GM21526 (cell line): ENCODE measurements around the gene USP36.

Experiments
- ATAC-seq: cut with Tn5 transposase; IDR thresholded peaks from one replicate; pipeline ENCODE4 v1.9.1; 2021; ENCODE audit warnings: moderate library complexity; ENCODE audit not compliant: unreplicated experiment, low FRiP score

The USP36 gene

DNA sequence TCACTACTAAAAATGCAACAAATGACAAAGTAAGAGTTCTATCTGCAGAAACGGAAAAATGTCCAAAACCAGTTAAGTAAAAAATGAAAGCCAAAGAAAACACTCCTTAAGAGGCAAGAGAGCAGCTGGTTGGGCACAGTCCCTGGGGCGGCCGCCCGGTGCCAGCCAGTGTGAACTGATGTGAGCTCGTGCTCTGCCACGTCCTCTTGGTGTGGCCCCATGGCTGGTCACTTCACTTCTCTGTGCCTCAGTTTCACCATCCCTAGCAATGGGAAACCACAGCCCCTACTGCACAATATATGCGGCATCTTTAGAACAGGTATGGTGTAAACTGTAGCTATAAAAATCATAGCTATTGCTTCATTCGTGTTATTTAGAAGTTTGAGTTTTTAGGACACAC lies 21.2 kb downstream of the USP36 start:
- ATAC-seq: no peak

DNA sequence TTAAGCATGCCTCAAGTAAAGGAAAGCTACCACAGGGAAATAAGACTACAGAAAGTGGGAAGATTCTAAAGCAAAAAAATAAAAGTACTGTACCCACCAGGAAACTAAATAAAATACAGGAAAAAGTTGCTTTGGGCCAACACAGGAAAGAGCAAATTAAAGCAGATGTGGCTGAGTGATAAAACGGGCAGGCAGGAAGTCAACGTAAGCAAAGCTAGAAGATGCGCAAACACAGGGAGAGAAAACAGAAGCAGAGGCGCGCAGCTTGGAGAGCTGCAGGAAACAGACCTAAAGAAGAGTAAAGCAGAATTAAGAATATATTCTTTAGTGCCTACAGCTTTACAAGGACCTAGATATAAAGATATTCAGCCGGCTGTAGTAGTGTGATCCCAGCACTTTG lies 21.7 kb downstream of the USP36 start:
- ATAC-seq: no peak

DNA sequence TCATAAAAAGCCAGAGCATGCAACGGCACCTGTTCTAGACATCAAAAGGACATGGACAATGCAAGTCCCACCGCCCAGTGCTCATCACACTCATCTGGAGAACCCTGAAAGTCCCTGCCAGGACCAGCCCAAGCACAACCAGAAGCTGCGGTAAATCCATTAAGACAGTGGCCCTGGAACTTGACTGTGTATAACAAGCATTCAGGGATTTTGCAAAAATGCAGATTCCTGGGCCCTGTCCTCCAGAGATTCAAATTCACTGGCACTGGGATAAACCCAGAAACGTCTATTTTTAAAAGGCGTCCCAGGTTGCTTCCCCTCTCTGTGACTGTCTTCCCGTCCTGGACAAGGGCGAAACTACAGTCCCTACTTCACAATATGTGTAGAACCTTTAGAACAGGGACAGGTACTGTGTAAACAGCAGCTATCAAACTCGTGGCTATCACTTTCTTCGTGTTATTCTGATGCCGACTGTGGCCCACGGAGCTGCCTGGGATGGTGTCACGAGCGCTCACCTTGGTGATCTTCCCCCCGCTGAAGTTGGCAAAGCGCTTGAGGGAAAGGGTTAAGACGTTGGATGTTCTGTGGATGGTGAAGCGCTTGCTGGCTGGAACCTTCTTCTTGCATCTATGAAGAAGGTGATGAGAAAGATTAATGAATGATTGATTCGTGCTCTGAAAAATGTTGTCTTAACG lies 22.3 kb downstream of the USP36 start:
- ATAC-seq: no peak

DNA sequence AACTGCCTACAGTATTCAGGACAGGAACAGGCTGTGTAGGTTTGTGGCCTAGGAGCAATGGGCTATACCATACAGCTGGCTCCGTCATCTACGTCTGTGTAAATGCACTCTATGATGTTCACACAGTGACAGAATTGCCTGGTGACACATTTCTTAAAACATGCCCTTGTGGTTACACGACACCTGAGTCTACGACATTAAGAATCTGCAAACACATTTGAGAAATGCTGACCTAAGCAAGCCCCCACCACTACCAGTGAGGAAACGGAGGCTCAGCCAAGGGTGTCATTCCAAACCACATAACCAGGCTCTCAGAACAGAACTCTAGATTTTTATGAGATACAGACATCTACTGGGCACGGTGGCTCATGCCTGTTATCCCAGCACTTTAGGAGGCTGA lies 23.5 kb downstream of the USP36 start:
- no peak for ATAC-seq

DNA sequence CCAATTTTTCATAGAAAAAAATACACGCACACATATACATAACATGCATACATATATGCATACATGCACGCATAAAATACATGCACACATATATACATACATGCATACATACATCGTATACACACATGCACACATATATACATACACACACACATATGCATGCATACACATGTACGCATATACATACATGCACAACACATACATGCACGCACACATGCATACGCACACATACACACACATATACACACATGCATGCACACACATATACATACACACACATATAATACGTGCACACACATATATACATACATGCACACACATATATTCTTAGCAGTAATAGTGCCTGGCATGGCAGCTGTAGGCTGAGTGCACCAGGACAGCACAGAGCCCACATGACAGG lies 24.9 kb downstream of the USP36 start:
- ATAC-seq: no peak

DNA sequence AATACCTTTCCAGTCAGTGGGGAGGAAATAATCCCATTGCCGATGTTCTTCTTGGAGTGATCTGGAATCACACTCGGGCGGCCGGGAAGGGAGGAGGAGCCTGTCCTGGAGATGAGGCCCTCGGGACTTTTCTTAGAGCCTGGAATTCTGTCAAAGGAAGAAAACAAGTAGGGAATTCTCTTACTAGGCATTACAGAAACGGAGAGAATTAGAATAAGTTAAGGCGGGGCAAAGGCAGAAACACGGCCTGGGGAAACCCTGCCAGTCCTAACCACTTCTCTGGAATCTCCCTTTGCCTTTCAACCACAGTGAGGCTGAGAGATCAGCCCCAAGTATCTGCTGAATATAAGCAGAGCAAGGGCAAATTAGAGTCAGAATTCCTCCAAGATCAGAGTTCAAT lies 27.8 kb downstream of the USP36 start:
- ATAC-seq: no peak

DNA sequence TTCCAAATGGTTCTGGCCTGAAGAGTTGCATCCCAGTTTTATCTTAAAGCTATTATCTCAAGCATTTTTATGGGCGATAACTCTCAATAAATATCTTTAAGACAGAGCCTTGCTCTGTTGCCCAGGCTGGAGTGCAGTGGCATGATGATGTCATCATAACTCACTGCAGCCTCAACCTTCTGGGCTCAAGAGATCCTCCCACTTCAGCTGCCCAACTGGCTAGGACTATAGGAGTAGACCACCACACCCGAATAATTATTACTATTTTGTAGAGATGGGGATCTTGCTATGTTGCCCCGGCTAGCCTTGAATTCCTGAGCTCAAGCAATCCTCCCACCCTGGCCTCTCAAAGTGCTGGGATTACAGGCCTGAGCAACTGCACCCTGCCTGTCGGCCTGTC lies 32.5 kb downstream of the USP36 start:
- ATAC-seq: no peak

DNA sequence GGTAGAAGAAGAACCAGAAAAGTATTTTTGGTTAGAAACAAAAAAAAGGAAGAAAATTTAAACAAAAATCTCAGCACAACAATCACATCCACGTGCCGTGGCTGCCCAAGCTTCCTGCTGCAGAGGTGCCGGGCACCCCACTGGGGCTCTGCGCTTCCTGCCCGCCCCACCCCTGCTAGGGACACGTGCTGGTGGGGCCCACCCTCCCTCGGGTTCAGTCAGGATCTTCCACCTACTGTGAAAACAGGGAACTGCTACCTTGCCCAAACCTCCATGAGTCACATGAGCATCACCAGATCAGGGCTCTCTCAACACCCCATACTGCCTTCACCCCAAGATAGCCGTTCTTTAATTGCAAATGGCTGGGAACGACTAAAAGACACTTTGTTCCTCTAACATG lies 34.2 kb downstream of the USP36 start:
- no peak for ATAC-seq

DNA sequence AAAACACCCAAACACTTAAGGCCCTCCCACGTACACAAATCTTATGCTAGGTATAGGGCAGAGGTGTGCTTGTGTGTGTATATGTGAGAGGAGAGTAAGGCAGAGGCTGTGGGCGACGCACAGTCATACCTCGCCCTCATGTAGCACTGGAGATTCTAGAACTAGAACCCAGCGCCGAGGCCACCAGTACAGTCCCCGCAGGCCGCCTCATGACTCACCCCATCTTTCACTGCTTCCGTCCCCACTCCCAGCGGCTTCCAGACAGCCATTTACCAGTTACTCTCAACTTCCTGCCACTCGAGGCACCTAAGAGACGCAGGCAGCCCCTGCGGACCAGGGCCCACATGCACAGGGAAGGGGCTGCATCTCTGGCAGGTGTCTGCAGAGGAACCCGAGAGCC lies 35.3 kb downstream of the USP36 start:
- no peak for ATAC-seq

DNA sequence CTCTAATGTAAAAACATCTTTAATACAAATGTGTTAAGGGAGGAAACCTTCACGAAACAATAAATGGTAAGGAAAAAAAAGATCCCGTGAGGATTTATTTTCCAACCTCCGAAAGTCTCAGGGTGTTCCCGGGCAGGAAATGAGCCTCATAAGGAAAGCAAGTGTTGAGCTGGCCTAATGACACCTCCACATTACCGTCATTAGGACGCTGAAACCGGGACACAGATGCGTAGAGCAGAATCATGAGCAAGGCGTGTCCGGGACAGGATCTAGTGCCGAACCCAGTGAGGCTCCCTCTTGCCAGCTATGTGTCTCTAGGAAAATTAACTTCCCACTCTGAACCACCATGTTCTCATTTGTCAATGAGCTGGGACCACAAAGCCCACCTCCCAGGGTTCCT lies 35.8 kb downstream of the USP36 start:
- no peak for ATAC-seq

DNA sequence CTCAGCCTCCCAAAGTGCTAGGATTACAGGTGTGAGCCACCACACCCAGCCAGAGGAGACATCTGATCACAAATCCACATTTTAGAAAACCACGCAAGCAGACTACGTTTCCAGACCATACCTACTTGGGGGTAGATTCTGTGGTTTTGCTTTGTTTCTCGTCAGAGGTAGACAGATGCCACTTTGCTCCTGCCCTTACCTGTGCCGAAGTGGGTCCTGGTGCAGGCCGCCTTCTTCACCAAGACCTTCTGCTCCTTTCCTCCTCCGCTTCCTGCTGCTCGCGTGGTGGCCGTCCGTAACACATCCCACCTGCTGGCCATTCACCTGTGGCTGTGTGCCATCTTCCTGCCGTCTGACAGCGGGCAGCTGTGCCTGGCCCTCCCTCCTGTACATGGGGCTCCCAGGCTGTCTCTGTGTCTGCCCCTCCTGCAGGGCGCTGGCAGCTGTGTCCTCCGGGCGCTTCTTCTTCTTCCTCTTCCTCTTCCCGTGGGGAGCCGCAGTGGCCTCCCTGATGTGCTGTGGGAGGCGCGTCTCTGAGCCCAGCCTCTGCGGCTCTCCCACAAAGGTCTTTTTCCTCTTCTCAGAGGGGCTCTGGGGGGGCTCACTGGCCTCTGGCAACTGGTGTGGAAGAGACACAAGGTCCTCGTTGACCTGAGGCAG lies 37.3 kb downstream of the USP36 start:
- ATAC-seq: no peak

DNA sequence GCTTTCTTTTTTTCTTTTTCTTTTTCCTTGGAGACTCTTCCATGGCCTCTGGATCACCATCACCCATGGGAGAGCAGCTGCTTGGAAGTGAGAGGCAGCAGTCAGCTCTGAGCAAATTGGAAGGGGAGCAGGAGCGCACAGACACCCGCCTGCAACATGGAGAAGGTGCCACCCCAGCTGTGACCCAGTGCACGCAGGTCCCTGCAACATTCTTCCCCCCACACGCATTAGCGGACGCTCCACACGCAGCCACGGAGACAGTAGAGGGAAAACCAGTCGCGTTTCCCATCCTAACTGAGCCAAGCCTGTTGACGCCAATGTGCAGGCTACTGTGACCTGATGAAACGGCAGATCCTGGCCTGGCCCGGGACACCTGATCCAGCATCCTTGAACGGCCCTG lies 38.2 kb downstream of the USP36 start:
- no peak for ATAC-seq

DNA sequence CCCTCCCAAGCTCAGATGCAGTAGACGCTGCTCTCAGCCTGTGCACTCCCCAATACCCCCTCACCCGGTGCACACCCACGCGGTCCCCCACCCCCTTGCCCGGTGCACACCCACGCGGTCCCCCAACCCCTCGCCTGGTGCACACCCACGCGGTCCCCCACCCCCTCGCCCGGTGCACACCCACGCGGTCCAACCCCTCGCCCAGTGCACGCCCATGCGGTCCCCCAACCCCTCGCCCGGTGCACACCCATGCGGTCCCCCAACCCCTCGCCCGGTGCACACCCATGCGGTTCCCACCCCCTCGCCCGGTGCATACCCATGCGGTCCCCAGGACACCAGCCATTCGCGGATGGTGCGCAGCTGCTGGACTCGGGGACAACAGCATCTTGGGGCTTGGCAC lies 38.6 kb downstream of the USP36 start:
- no peak for ATAC-seq

DNA sequence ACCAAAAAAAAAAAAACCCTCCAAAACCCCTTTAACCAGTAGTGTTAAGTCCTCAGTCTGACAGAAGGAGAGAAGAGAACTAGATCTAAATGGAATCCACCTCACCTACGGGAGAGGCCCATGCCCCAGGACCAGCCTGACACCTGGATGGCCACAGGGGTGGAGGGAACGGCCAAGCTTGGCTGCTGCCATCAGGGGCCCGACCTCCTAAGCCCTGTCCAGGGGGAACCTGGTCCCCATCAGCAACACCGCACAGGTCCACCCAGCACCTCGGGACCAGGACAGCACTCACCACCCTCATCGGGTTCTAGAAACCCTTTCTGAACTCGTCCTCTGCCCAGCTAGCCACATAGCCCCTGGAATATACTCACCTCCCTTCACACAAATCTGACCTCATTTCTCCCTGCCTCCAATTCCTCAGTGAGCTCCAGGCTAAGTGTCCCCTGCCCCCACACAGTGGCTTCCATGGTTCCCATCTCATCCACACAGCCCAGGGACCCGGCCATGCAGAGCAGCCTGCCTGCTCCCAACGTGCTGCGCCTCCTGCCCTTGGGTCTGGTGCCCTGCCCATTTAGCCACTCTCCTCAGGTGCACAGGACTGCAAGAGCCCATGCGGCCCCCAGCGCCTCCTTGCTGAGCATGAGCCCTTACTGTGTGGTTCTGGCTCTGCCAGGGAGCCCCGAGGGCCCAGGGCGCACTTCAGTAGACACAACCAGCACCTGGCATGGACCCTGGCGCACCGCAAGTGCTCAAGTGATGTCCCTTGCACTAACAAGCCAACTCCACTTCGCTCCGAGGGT lies 40.3 kb downstream of the USP36 start:
- no peak for ATAC-seq

DNA sequence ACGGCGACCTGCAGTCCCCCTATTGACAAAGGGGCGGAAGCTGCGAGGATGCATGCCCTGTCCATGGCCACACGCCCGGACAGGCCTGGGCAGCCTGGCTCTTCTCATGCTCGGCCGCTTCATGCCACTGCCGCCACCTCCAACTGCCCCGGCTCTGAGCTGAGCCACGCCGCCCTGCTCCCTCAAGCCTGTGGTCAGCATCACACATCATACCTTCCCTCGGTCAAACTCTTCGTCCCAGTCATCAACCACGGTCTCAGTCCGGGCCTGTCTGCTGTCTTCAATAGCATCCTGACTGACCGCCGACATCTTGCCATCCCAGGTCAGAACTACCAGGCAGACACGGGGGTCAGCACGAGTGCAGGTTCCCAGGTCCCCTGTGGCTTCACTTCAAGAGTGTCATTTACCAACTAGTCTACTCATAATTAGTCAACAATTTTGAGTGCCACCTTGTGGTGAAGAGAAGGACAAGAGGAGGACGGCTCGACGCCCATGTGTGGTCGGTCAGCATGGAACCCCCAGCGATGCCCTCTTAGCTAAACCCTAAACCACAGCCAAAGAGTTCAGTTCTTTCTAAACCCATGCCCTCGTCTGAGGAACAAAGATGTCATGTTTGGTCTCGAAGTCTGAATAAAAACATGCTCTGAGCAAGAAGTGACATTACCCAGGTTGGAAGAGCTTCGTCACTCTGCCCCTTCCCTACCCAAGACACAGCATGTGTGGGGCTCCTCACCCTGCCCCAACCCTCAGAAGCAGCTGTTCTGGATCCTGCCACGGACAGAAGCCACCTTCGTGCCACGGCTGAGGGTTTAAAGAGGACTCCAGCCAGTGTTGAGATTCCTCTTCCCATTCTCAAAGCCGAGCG lies 41.7 kb downstream of the USP36 start:
- no peak for ATAC-seq

DNA sequence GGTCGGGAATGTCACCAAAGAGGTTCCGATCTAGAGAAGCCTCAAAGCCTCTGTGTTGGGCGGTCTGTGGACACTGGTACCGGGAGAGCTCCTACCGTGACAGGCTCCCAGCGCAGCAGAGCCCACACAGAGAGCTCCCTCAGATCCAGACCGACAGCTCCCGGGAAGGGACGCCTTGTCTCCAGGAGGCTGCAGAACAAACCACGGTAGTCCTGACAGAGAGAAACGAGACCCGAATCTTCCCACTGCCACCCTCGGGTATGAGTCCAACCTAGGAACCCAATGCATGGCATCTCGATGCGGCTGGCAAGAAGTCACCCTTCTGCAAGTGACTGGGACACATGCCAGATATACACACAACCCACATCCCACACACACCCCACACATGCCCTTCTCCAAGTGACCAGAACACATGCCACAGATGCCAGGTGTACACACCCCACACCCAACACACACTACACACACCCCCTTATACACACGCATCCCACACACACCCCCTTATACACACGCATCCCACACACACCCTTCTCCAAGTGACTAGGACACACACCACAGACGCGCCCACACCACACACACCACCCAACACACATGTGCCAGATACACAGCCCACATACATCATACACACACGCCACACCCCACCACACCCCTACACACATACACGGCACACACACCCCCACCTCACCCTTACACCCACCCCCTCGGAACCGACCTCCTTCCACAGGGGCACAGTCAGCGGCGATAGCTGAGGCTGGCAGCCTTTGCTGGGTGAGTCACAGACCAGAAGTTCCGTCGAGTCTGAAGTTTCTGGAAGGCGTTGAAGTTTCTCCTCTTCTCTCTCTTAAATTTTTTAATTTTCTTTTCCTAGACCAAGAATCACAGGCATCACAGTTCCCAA lies 42.7 kb downstream of the USP36 start:
- no peak for ATAC-seq

DNA sequence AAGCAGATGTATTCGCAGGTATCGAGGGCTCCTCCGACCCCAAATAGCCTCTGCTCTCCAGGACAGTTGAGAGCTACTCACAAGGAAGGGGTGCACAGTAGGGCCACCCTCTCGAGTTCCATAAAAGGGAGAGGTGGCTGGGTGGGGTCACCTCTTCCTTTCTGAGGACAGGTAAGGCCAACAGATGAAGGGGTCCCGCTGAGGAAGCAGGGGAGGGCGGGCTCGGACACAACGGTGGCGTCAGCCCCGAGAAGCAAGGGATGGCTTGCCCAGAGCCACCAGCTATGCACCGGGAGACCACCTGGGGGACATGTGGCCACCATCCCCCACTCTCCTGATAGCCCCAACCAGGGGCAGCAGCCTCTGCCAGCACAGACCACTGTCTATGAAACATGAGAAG lies 43.4 kb downstream of the USP36 start:
- ATAC-seq: no peak

DNA sequence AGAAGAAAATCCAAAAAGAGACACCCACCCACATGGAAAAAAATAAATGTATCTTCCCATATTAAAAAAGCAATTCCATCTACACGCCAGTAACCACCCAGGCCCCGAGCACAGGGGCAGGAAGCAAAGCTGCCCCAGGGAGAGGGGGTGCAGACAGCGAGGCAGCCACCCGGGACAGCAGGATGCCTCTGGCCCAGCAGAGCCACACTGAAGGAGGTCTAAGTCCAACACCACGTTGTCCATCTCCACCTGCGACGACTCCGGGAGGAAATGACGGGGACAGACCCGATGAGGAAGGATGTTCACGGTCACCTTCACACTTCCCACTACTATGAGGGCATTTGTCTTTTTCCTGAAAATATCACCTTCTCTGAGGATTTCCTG lies 44.1 kb downstream of the USP36 start:
- ATAC-seq: no peak

DNA sequence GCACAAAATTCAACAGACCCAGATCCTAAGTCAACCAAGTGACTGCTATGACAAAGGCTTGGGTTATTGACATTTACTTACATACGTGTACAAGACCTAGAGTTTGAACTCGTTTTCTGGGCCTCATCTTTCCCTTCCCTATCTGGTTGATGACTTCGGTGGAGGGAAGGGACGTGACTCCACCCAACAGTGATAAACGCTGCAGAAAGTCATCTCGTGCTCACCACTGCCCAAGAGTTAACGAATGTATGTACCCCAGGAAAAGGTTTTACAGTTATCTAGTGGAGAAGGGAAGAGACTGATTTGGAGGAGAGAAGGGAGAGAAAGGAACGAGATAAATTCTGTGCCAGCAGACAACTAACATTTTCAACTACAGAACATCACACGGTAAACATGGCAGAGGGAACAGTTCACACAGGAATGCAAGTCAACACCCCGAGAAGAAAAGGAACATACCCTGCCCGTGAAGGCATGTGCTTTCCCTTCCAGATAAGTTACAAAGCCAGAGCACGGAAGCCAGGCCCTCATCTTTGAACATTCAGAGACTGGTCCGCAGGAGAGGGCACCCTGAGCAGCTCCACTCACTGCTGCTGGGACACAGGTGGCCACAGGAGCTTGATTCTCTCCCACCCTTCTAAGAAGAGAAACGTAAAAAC lies 44.6 kb downstream of the USP36 start:
- ATAC-seq: no peak
